SU-DHL-6 (cell line): Measurements from ENCODE around the gene SIRT5.

Source experiments
- H2AFZ ChIP-seq: fragments of 200-600 bp; sonication (generic); 2 replicates; pipeline ENCODE4 v1.6.1; 2014; ENCODE audit warnings: low read depth, mild to moderate bottlenecking, moderate library complexity, mixed read lengths, antibody characterized with exemption, low read length; ENCODE audit not compliant: severe bottlenecking
- H3F3A ChIP-seq: fragments of 200-600 bp; shearing (Covaris generic); 2 replicates; pipeline ENCODE4 v1.6.0; 2016; ENCODE audit warnings: antibody characterized with exemption, mild to moderate bottlenecking; ENCODE audit not compliant: insufficient read depth
- H3K27ac ChIP-seq: fragments of 200-600 bp; sonication (generic); 2 replicates; pipeline ENCODE4 v1.5.1; 2016; ENCODE audit warnings: low read depth, mild to moderate bottlenecking, low read length, moderate library complexity, mixed read lengths
- H3K27me3 ChIP-seq: fragments of 200-600 bp; sonication (generic), shearing (Covaris generic); 2 replicates; pipeline ENCODE4 v1.6.0; 2014; ENCODE audit warnings: mild to moderate bottlenecking, low read length
- H3K36me3 ChIP-seq: fragments of 200-600 bp; sonication (generic); 2 replicates; pipeline ENCODE4 v1.6.1; 2014; ENCODE audit warnings: mild to moderate bottlenecking, low read length, mixed read lengths
- H3K4me2 ChIP-seq: fragments of 300-600, 200-600 bp; shearing (Covaris generic), sonication (generic); 2 replicates; pipeline ENCODE4 v1.6.0; 2014; ENCODE audit warnings: low read length, low read depth, mild to moderate bottlenecking; ENCODE audit not compliant: poor library complexity, severe bottlenecking
- H3K4me3 ChIP-seq: fragments of 200-600 bp; sonication (generic); 2 replicates; pipeline ENCODE4 v1.5.1; 2014; ENCODE audit warnings: antibody characterized with exemption, low read length, mild to moderate bottlenecking, mixed read lengths; ENCODE audit not compliant: insufficient read depth, poor library complexity, severe bottlenecking
- H3K79me2 ChIP-seq: fragments of 200-600 bp; sonication (generic); 2 replicates; pipeline ENCODE4 v1.6.1; 2014; ENCODE audit warnings: mild to moderate bottlenecking, low read length, moderate library complexity; ENCODE audit not compliant: insufficient read depth
- H3K9ac ChIP-seq: fragments of 200-600 bp; sonication (generic); 2 replicates; pipeline ENCODE4 v1.7.0; 2014; ENCODE audit warnings: mild to moderate bottlenecking, low read length
- H3K9me2 ChIP-seq: fragments of 200-600 bp; sonication (generic); replicated peaks from 2 replicates; pipeline ENCODE4 v1.6.1; 2014; ENCODE audit warnings: low read length; ENCODE audit not compliant: insufficient read depth
- H3K9me3 ChIP-seq: fragments of 200-600 bp; sonication (generic); 2 replicates; pipeline ENCODE4 v1.6.1; 2014; ENCODE audit warnings: low read length, mixed read lengths; ENCODE audit not compliant: insufficient read depth
- H4K20me1 ChIP-seq: fragments of 200-600 bp; sonication (generic); 2 replicates; pipeline ENCODE4 v1.6.1; 2014; ENCODE audit warnings: low read depth, mild to moderate bottlenecking, antibody characterized with exemption, low read length, moderate library complexity, mixed read lengths
- CTCF ChIP-seq: fragments of 200-600 bp; sonication (generic); IDR thresholded peaks from one replicate; pipeline ENCODE4 v1.5.1; 2017; ENCODE audit warnings: antibody characterized with exemption, mild to moderate bottlenecking, low read length, moderate library complexity; ENCODE audit not compliant: insufficient read depth, poor library complexity, severe bottlenecking
- EZH2phosphoT487 ChIP-seq: fragments of 200-600 bp; sonication (generic), shearing (Covaris generic); conservative IDR thresholded peaks from 2 replicates; pipeline ENCODE4 v1.6.1; 2018; ENCODE audit warnings: mild to moderate bottlenecking, antibody characterized with exemption, low read length, moderate library complexity, mixed read lengths

Gene SIRT5

GRCh38 chr6:13630499-13630898 is 56.1 kb downstream of the SIRT5 start:
- no peaks in the 10 kb centered on the region for H3K79me2 ChIP-seq
- H3K9me2 ChIP-seq = no peaks in the 10 kb centered on the region
- peaks cover 38% of the 10 kb centered on the region; the same call in 1 of the 2 replicates for H3K36me3 ChIP-seq
- no peak overlapping the region for H3K4me3 ChIP-seq
- no peak overlapping the region for H2AFZ ChIP-seq
- H3K27ac ChIP-seq = no peak overlapping the region
- TF ChIP-seq EZH2phosphoT487 (no peak), CTCF (no peak)
- no peaks in the 10 kb centered on the region for H3K9me3 ChIP-seq
- peaks cover 11% of the 10 kb centered on the region for H3F3A ChIP-seq
- no peaks in the 10 kb centered on the region for H3K27me3 ChIP-seq
- H4K20me1 ChIP-seq = no peaks in the 10 kb centered on the region
- no peak overlapping the region for H3K9ac ChIP-seq
- no peak overlapping the region for H3K4me2 ChIP-seq

- no peaks in the 10 kb centered on the region for H3F3A ChIP-seq
- H2AFZ ChIP-seq = no peak overlapping the region
- no peaks in the 10 kb centered on the region for H3K79me2 ChIP-seq
- no peak overlapping the region for H3K9ac ChIP-seq
- H3K9me2 ChIP-seq = no peaks in the 10 kb centered on the region
- TF ChIP-seq EZH2phosphoT487 (no peak), CTCF (no peak)
- no peak overlapping the region for H3K27ac ChIP-seq
- H3K4me3 ChIP-seq = no peak overlapping the region
- H3K4me2 ChIP-seq = no peak overlapping the region
- no peaks in the 10 kb centered on the region for H3K9me3 ChIP-seq
- no peaks in the 10 kb centered on the region for H4K20me1 ChIP-seq
- H3K36me3 ChIP-seq = peaks cover 46% of the 10 kb centered on the region; the same call in 1 of the 2 replicates
- no peaks in the 10 kb centered on the region for H3K27me3 ChIP-seq
These were observed 58.9 kb downstream of the SIRT5 start for GRCh38 chr6:13633343-13633742.

- Histone ChIP-seq H3K36me3 (peaks cover 69% of the 10 kb centered on the region; the same call in 1 of the 2 replicates), H3K4me3 (no peak overlapping the region), H4K20me1 (no peaks in the 10 kb centered on the region), H3F3A (no peaks in the 10 kb centered on the region), H3K9me2 (no peaks in the 10 kb centered on the region), H2AFZ (no peak overlapping the region), H3K4me2 (no peak overlapping the region), H3K27me3 (no peaks in the 10 kb centered on the region), H3K9ac (no peak overlapping the region), H3K9me3 (no peaks in the 10 kb centered on the region), H3K27ac (no peak overlapping the region), H3K79me2 (no peaks in the 10 kb centered on the region)
- no peak for TF ChIP-seq CTCF
- no peak for TF ChIP-seq EZH2phosphoT487
These were observed 61.7 kb downstream of the SIRT5 start for GRCh38 chr6:13635948-13636658.
